Measurements from ENCODE around the gene SMYD5. TPM values are rescaled to one million over a fixed set of nuclear protein-coding genes. Genes with fewer than 3 reads are reported as not detected.
"Not testable (repeated sequence)": the region's sequence is repeated elsewhere in the genome, so short reads cannot be mapped to it uniquely, and the experiment has no call there.

SMYD5 gene
- 23.9 and 25.5 TPM in 2 replicates for total RNA-seq

DNA sequence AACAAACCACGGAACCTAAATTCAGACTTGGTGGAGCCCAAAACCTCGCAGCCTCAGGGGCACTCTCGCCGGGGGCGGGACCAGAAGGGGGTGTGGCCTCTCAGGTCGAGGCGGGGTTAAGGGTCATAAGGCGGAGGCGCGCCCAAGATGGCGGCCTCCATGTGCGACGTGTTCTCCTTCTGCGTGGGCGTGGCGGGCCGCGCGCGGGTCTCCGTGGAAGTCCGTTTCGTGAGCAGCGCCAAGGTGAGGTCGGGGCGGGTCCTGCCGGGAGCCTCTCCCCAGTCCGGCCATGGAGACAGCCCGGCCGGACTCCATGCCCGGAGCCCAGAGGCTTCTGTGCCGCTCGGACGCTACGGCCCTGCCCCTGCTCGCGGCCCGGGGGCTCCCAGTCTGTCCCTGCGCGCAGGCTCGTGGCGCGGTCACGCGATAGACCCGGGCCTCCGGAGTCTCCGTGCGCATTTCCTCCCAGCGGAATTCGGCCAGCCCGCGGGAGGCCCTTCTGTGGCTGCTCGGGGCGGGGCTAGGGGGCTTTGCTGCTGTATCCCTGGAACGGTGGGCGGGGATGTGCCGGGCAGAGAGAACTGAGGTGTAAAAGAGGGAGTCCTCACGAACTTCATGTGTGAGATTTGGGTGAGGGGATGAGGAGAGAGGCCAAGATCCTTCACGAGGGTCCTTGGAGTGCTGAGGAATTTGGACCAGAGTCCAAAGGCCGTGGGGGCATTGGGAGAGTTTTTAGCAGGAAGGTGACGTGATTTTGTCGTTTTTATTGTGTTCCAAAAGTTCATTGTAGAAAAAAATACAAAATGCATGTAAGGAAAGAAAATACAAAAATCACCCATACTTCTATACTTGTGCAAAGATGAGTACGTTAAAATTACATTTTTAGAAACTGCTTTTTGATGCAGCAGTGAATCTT, at the start of gene SMYD5:
Gene SMYD5 (plus strand): TSS at position 126 of the 916 bp plus-strand sequence. CDS start 22 bp downstream, at position 148.
- intact Hi-C loops (cut with micrococcal nuclease): loop anchor here (1.0 to 2.0 kb wide), 5 partner anchors 19 to 322 kb away; partner anchors contain the start of genes PRADC1 and SFXN5

DNA sequence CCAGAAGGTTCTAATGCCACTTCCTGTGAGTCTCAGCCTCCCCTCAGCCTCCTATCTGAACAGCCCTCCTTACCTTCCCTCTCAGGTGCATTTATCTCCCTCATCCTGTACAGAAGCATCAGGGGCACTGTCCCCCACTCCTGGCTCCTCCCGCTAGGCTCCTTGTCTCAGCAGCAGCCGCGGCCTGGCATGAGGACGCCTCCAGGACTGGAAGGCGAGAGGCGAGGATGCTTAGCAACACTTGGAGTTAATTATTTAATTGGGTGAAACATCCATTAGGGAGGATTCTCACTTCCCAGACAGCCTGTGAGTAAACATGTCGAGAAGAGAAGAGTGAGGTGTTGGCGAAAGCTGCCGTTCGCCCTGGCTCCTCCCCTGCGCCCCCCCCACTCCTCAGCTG, 48.1 kb upstream of the SMYD5 start:
- intact Hi-C loops (cut with micrococcal nuclease): not testable (repeated sequence)

DNA sequence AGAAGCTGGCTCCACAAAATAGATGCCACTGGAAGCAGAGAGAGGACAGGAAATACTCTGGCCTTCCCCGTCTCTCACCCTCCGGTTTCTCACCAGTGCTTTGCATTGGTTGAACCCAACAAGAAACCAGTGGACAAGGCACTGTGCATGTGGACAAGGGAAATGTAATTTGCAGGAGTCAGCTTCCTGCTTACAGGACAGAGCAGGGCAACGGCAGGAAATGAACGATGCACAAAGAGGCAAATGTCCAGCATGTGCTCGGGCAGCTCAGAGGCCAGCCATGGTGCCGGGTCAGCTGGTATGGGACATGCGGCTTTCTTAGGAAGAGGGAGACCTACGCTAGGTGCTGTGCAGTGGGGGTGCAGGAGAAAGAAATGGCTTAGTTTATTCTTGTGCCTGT, 47.2 kb upstream of the SMYD5 start:
- intact Hi-C loops (cut with micrococcal nuclease): not testable (repeated sequence)

DNA sequence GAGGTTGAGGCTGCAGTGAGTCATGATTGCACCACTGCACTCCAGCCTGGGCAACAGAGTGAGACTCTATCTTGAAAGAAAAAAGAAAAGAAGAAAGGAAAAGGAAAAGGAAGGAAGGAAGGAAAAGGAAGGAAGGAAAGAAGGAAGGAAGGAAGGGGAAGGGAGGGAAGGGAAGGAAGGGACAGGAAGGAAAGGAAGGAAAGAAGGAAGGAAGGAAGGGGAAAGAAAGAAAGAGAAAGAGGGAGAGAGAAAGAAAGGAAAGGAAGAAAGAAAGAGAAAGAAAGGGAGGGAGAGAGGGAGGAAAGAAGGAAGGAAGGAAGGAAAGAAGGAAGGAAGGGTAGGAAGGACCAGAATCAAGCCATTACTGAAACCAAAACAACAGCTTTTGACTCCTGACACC, 45.7 kb upstream of the SMYD5 start:
- intact Hi-C loops (cut with micrococcal nuclease): not testable (repeated sequence)

DNA sequence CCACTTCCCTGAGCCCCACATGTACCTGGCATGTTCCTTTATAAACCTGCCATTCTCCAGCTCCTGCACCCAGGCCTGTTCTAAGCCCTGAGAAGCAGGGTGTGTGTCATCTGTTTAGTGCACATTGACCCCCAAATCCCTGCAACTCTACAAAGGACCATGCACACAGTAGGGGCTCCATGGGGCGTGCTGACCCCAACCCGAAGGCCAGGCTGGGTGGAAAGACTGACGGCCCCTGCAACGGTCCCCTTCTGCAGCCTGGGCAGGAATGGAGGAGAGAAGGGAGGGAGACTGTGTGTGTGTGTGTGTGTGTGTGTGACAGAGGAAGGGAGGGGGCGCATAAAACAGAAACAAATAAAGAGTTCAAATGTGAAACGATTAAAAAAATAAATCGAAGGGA, 43.7 kb upstream of the SMYD5 start:
- intact Hi-C loops (cut with micrococcal nuclease): not testable (repeated sequence)

DNA sequence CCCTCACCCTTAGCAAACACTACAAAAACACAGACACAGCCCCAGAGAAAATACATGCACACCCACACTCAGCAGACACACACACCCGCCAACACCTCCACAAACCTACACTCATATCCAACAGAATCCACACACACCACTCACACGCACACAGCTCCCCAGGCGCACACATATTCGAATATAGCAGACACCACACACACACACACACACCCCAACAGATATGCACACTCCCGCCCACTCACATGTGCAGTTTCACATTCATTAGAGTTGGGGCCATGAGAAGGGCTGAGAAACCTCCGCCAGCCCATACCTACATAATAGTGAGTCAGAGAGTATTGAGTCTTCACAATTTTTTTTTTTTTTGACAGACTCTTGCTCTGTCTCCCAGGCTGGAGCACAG, 41.1 kb upstream of the SMYD5 start:
- intact Hi-C loops (cut with micrococcal nuclease): no loop called here

DNA sequence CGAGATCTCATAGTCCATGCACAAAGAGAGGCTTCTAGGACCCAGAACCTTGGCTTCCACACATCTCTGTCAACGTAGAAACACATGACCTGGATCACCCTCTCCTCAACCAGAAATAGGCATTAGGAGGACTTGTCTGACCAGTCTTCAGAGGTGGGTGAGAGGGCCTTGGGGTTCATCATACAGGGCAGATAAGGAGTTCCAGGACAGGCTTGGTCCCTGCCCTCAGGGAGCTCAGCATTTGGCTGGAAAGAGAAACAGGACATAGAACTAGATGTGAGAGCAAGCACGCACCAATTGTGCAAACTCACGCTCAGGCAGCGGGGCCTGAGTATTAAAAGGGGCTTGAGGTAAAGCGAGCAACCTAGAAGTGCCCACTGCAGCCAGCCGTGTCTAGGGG, 40.3 kb upstream of the SMYD5 start:
- intact Hi-C loops (cut with micrococcal nuclease): no loop called here

DNA sequence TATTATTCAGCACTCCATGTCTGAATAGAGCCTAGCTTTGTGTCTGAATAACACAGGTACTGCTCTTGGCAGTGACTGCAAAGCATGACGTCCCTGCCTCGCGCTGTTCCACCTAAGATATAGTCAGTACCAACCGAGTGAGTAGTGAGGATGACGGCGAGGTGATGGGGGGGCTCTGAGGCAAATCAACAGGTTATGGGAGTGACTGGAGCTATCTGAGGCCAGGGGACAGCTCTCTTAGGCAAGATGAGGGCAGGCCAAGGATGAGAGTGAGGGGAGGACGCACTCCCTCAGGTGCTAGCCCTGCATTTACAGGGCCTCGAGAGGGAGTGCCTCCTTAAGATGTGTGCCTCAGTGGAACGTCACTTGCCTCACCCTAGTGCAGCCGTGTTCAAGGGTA, 39.8 kb upstream of the SMYD5 start:
- intact Hi-C loops (cut with micrococcal nuclease): no loop called here

DNA sequence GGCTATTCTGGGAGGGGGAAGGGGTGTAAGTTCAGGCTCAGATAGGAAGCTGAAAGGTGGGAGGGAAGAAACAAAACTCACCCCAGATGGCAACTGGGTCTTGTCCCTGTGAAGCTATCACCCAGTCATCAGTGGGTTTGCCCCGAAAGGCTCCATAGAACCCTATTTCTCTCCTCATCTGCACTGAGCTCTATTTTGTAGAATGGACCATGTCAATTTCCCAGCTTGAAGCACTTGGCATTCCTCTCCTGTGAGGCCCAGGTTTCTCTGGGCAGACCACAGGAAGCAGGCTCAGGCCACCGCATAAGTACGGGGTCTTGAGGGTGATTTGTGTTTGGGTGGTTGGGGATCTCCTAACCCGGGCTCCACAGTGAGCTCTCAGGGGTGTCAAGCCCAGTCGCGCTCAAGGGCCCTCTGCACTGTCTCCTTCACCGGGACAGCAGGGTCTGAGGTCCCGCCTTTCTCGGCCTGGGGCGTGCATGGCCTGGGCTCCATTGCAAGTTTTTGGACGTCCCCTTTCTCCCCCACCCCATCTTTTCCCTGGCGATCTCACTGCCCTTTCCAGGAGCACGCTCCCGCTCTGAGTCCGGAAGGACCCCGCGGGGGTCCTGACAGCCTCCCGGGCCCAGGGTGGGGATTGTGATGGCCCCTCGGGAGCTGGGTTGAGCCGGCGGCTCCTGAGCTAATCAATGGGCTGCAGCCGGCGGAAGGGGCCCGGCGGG, 38.9 kb upstream of the SMYD5 start:
- intact Hi-C loops (cut with micrococcal nuclease): no loop called here

DNA sequence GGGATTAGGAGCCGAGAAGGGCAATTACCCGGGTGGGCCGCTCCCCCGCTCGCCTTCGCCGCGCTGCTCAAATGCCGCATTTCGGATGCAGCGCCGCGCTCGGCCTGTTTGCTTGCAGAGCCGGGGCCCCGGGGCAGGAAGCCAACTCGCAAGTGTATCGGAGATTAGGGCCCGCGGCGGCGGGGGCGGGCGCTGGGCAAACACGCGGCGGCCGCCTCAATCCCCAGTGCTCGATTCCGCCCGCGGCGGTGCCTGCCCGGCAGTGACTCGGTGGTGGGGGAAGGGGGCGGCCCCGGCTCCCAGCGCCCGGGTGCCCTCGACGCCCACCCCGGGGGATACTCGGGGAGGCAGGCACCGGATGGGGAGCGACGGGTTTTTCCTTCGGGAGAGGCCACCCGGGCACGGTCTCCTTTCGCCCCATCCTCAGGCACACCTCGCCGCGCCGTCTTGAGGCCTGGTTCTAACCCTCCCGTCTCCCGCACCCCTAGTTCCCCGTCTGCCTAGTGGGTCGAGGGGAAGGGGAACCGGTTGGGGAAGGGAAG, 38.3 kb upstream of the SMYD5 start:
- intact Hi-C loops (cut with micrococcal nuclease): loop anchor here (2.0 kb wide), 1 partner anchor 283 kb away; no protein-coding TSS in a partner anchor

DNA sequence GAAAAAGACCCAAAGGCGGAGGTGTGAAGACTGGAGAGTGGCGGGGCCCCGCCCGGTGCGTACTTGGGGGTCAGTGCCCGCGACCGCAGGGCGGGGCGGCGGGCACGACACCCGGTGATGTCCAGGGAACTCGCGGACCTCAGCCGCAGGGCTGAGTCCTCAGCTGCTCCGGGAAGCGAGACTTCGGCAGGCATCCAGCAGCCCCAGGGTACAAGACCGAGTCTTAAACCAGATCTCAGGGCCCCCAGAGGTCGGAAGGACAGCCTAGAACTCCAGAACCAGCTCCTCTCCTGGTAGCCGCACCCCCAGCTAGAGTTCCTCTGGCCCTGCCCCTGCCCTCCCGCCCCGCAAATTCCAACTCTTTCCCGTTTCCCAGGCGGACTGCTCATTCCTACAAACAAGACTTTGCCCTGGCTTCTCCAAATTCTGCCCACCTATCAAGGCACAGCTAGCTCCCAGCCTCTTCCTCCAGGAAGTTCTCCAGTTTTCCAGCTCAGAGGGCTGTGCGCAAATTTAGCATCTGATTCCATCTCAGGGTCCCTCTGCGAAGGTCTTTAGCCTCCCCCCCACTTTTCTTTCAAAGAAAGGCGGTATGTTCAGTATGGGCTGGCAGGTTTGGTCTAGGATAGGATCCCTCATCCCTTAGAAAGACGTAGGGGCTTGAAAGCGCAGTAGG, 37.7 kb upstream of the SMYD5 start:
- intact Hi-C loops (cut with micrococcal nuclease): loop anchor here (2.0 kb wide), 1 partner anchor 284 kb away; no protein-coding TSS in a partner anchor

DNA sequence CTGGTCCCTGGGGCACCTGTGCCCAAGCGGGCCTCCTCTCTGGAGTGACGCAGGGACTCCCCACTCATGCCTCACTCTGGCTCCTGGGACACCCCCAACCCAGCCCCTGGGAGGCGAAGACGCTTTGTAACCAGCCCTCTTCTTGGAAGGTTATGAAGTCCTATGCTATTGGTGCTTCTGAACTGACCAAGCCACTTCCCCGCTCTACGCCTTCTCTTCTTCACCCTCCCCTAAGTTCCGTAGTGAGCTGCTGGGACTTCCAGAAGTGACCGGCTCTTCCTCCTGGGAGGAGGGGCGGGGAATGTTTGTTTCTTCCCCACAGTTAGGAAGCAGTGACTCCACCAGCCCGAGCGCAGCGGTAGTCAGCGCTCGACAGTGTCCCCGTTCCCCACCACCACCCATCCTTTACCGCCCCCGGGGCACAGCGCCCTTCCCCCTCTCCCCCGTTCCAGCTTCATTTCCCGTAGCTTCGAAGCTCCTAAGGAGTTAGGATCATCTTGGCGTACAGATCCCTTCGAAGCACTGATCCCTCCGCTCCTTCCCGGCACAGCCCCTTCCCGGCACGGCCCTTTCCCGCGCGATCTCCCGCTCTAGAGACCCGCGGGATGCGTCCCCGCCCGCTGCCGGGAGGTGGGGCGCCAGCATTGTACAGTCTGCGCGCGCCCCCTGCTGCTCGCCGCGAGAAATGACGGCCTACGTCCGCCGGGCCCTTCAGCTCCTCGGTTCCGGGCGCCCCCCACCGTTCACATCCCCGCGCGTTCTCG, 37.0 kb upstream of the SMYD5 start:
- intact Hi-C loops (cut with micrococcal nuclease): loop anchor here (1.0 to 2.0 kb wide), 7 partner anchors 37 to 284 kb away; partner anchors contain the start of genes PRADC1, SFXN5 and SMYD5

DNA sequence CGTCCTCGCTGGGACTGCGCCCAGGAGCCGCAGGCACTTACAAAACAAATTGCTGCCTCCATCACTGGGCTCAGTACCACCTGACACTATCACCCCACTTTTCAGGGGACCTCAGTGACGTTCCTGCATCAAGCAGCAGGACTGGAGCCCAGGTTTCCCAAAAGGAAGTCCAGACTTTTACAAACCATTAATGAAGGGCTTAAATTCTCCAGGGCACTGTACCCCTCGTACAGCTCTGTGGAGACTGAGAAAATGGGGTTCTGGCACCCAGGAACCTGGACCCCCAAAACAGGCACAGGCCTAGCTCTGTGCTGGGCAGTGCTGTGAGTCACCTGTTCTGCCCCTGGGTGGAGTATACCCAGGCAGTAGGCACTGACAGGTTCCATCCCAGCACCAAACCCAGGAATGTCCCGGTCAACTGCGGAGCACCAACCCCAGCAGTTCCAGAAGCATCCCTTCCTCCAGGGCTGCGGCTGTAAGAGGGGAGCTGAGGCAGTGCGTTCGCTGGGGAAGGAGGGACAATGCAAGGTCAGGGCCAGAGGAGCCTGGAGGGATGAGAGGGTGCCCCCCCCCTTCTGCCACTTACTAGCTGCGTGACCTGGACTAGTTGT, 36.3 kb upstream of the SMYD5 start:
- intact Hi-C loops (cut with micrococcal nuclease): loop anchor here (1.0 to 2.0 kb wide), 7 partner anchors 37 to 285 kb away; partner anchors contain the start of genes PRADC1, SFXN5 and SMYD5

DNA sequence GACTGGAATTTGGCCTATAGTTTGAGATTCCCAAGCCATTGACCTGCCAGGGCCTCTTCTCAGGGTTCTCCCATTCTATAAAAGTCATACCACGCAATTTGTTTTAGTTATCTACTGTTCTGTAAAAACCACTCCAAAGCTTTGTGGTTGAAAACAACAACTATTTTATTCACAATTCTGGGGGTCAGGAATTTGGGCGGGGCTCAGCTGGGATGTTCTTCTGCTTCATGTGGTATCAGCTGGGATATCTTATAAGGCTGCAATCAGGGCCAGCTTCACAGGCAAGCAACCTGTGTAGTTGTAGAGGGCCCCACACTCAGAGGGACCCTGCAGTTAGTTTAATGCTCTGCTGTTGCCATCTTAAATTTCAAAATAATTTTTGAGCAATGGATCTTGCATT, 28.1 kb upstream of the SMYD5 start:
- intact Hi-C loops (cut with micrococcal nuclease): no loop called here

DNA sequence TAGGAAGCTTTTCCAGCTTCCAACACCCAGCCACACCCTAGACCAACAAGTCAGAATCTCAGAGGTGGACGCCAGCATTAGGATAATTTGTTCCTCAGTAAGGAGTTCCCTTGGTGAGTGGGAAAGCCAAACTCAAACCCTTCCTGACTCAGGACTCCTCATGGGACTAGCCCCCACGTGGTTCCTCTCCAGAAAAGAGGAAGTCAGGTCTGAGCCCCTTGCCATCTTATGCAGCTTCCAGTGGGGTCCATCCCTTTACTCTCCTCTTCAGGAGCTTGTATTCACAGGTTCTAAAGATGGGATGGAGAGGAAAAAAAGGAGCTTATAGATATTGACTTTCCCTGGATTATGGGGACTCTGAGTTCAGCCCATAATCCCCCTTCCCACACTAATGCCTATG, 26.5 kb upstream of the SMYD5 start:
- intact Hi-C loops (cut with micrococcal nuclease): no loop called here

DNA sequence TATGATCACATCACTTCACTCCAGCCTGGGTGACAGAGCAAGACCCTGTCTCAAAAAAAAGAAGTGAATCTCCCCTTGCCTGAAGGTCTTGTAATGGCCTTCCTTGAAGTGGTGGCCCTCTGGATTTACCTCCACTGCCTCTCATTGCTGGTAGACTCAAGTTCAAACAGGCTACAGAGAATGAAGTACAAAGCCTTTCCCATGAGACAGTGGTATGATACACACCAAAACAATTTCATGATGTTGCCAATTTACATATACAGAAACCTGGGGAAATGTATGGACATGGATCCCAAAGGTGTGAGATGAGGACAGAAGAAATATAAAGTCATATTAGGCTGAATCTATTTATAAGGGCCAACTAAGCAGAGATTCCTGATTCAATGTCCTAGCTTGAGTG, 16.5 kb upstream of the SMYD5 start:
- intact Hi-C loops (cut with micrococcal nuclease): no loop called here

DNA sequence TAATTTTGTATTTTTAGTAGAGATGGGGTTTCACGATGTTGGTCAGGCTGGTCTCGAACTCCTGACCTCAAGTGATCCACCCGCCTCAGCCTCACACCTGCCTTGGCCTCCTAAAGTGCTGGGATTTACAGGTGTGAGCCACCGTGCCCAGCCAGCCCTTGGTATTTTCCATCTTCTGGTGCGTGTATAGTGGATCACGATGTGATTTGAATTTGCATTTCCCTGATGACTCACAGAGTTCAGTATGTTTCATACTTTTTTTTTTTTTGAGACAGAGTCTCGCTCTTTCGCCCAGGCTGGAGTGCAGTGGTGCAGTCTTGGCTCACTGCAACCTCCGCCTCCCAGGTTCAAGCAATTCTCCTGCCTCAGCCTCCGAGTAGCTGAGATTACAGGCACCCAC, 13.8 kb upstream of the SMYD5 start:
- intact Hi-C loops (cut with micrococcal nuclease): not testable (repeated sequence)

DNA sequence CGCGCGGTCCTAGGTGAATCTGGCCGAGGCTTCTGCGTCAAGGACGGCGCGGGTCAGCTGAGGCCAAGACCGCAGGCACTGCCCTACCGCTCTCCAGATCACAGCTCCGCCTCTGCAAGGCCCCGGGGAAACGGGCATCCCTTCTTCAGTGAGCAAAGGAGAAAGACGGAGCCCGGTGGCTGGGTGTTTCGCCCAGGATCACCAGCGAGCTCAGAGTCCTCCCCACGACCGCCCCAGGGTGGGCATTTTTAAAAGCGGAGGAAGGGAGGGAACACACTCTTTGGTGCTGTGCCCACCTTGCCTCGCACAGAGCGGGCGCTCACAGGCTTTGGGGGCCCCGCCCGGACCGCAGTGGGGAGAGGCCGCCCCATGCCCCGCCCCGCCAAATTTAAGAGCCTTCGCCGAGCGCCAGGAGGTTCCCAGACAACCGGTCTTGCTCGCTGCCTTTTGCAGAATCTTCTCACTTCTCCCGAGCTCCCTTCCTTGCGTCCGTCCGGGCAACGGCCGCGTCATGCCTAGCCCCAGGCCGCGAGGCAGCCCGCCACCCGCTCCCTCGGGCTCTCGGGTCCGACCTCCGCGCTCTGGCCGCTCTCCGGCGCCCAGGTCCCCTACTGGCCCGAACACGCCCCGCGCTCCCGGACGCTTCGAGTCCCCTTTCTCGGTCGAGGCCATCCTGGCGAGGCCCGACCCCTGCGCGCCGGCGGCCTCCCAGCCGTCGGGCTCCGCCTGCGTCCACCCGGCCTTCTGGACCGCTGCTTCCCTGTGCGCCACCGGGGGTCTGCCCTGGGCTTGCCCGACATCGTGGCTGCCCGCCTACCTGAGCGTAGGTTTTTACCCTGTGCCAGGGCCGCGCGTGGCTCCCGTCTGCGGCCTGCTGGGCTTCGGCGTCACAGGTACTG, 11.6 kb upstream of the SMYD5 start, which contains the start of gene NOTO:
Gene NOTO (plus strand): TSS at position 419 of the 899 bp plus-strand sequence. CDS start 93 bp downstream, at position 512.
- intact Hi-C loops (cut with micrococcal nuclease): no loop called here

All from T-helper 2 cell treated with Interferon-gamma antibody and Interleukin-4, amounts not matched to agents 100 ng/mL and 5 ng/mL, for 36 hours (primary cell).